ENCODE data around the gene SHOC1.

DNA sequence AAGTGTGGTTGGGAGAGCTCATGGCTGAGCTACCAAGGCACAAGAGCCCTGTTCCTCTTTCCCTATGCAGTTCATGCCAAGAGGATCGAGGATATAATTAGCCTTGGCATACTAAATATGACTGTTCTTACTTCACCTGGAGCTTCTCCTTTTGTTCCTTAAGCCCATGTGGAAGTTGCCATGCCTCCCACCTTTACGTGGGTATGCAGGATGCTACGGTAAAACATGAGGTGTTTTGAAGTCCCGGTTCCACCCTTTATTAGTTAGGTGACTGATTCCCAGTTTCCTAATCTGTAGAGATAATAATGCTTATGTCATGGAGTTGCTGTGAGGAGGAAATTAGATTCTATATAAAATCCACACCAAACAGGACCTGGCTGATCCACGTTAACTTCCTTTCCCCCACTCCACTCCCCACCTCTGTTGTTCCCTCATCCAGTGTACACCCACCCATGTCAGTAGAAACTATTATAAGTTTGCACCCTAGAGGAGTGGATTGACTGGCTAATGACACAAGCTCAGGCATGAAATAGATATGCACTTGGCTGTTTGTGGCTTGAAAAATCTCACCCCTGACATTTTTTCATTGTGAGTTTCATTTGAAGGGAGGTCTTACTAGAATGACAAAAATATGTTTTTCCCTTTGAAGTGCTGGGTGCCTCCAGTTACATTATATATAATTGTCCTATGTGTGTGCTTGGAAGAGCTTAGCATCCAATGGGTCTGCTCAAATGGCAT is 36.8 kb upstream of the SHOC1 start:
- TF ChIP-seq, protein P1, sequence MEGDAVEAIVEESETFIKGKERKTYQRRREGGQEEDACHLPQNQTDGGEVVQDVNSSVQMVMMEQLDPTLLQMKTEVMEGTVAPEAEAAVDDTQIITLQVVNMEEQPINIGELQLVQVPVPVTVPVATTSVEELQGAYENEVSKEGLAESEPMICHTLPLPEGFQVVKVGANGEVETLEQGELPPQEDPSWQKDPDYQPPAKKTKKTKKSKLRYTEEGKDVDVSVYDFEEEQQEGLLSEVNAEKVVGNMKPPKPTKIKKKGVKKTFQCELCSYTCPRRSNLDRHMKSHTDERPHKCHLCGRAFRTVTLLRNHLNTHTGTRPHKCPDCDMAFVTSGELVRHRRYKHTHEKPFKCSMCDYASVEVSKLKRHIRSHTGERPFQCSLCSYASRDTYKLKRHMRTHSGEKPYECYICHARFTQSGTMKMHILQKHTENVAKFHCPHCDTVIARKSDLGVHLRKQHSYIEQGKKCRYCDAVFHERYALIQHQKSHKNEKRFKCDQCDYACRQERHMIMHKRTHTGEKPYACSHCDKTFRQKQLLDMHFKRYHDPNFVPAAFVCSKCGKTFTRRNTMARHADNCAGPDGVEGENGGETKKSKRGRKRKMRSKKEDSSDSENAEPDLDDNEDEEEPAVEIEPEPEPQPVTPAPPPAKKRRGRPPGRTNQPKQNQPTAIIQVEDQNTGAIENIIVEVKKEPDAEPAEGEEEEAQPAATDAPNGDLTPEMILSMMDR (conservative IDR thresholded peaks at IDR 0.05): no peak
- no peak for TF ChIP-seq EZH2 (IDR thresholded peaks at IDR 0.05; ENCODE audit: low read depth)

Data from PC-9 (cell line).